SK-N-SH (cell line): ENCODE data around the gene RFTN1. TPM values are rescaled to one million over a fixed set of nuclear protein-coding genes. Genes with fewer than 3 reads are reported as not detected.

Experiments
- CTCF ChIA-PET: fragments of 300-600, 350-600 bp; formaldehyde crosslinking; extraction: SDS; loops from one replicate; lab custom pipeline; 2021; lab: Yijun Ruan, JAX
- POLR2A ChIA-PET: fragments of 350-600 bp; sonication (Branson Sonifier 250); formaldehyde crosslinking; extraction: SDS; loops from one replicate; lab custom pipeline; 2020; ENCODE audit warnings: antibody characterized with exemption, inconsistent platforms; lab: Yijun Ruan, JAX
- DNase-seq: peaks from one replicate; pipeline ENCODE4 v3.0.0; 2012
- H2AFZ ChIP-seq: fragments of 200-600 bp; sonication (generic); 2 replicates; pipeline ENCODE4 v1.8.1; 2016; ENCODE audit warnings: antibody characterized with exemption, mild to moderate bottlenecking, low read depth
- H3F3A ChIP-seq: fragments of 200-600 bp; sonication (generic); replicated peaks from 2 replicates; pipeline ENCODE3; 2016; ENCODE audit warnings: antibody characterized with exemption, mild to moderate bottlenecking; ENCODE audit not compliant: insufficient read depth
- H3K27ac ChIP-seq, 2 experiments: fragments of 200-500 bp in 1 of 2; fragments of 200-600 bp in 1 of 2; sonication (Bioruptor generic) in 1 of 2; sonication (generic), shearing (Covaris generic) in 1 of 2; 2 replicates each; pipeline versions ENCODE4 v1.5.1 to v1.6.1; 2014 to 2016; ENCODE audit warnings: low read depth in 2 of 2, inconsistent platforms in 1 of 2, low read length in 1 of 2, mild to moderate bottlenecking in 1 of 2, mixed read lengths in 1 of 2
- H3K27me3 ChIP-seq: fragments of 200-600 bp; sonication (generic), shearing (Covaris generic); 2 replicates; pipeline ENCODE4 v1.6.1; 2016; ENCODE audit warnings: mixed run types; ENCODE audit not compliant: insufficient read depth
- H3K36me3 ChIP-seq, 2 experiments: fragments of 200-500 bp in 1 of 2; fragments of 200-600 bp in 1 of 2; sonication (Bioruptor generic) in 1 of 2; sonication (generic) in 1 of 2; replicated peaks in 1 of 2; 2 replicates each; pipeline versions ENCODE3 to v1.5.1; 2014 to 2016; ENCODE audit warnings: low read length in 1 of 2, mild to moderate bottlenecking in 1 of 2; ENCODE audit not compliant: insufficient read depth in 2 of 2, control insufficient read depth in 1 of 2
- H3K4me1 ChIP-seq, 2 experiments: fragments of 200-500 bp in 1 of 2; fragments of 200-600 bp in 1 of 2; sonication (Bioruptor generic) in 1 of 2; sonication (generic), shearing (Covaris generic) in 1 of 2; 2 replicates each; pipeline versions ENCODE4 v1.5.1 to v1.6.1; 2014 to 2016; ENCODE audit warnings: low read depth in 1 of 2, low read length in 1 of 2, mixed run types in 1 of 2; ENCODE audit not compliant: insufficient read depth in 2 of 2, control insufficient read depth in 1 of 2
- H3K4me2 ChIP-seq: fragments of 200-600 bp; sonication (generic), shearing (Covaris generic); 2 replicates; pipeline ENCODE4 v1.6.1; 2017; ENCODE audit warnings: mixed run types
- H3K4me3 ChIP-seq, 2 experiments: fragments of 200-500 bp in 1 of 2; fragments of 200-600 bp in 1 of 2; sonication (Bioruptor generic) in 1 of 2; sonication (generic), shearing (Covaris generic) in 1 of 2; 2 replicates each; pipeline versions ENCODE4 v1.5.1 to v1.8.1; 2014 to 2016; ENCODE audit warnings: low read depth in 2 of 2, inconsistent platforms in 1 of 2, low read length in 1 of 2, mild to moderate bottlenecking in 1 of 2, mixed read lengths in 1 of 2, moderate library complexity in 1 of 2
- H3K79me2 ChIP-seq: fragments of 200-600 bp; sonication (generic); 2 replicates; pipeline ENCODE4 v1.8.1; 2017; ENCODE audit warnings: mild to moderate bottlenecking; ENCODE audit not compliant: insufficient read depth
- H3K9ac ChIP-seq: fragments of 200-600 bp; sonication (generic); 2 replicates; pipeline ENCODE4 v1.6.1; 2017; ENCODE audit warnings: mixed run types
- H3K9me2 ChIP-seq: fragments of 200-600 bp; sonication (generic); 2 replicates; pipeline ENCODE4 v1.6.1; 2017; ENCODE audit warnings: mixed run types
- H3K9me3 ChIP-seq: fragments of 200-600 bp; sonication (generic); 2 replicates; pipeline ENCODE4 v1.6.1; 2017; ENCODE audit warnings: mixed run types, mild to moderate bottlenecking, moderate library complexity
- H4K20me1 ChIP-seq: fragments of 200-600 bp; sonication (generic); 2 replicates; pipeline ENCODE4 v1.6.1; 2017; ENCODE audit warnings: mild to moderate bottlenecking, mixed run types; ENCODE audit not compliant: insufficient read depth
- ELF1 ChIP-seq: IDR thresholded peaks from 2 replicates; pipeline ENCODE4 v1.4.0; 2012
- EZH2phosphoT487 ChIP-seq: fragments of 200-600 bp; sonication (generic); IDR thresholded peaks from 2 replicates; pipeline ENCODE4 v1.6.1; 2017; ENCODE audit warnings: low read depth, mixed run types, mild to moderate bottlenecking, antibody characterized with exemption, moderate library complexity, borderline replicate concordance
- FOXJ3 ChIP-seq: sonication (generic); formaldehyde crosslinking; IDR thresholded peaks from 2 replicates; pipeline ENCODE4 v1.5.1; 2020; ENCODE audit warnings: mild to moderate bottlenecking, missing genetic modification reagents
- GABPA ChIP-seq: IDR thresholded peaks from 2 replicates; pipeline ENCODE4 v1.4.0; 2012; ENCODE audit warnings: low read depth, mild to moderate bottlenecking
- GATA2 ChIP-seq: sonication (generic); formaldehyde crosslinking; IDR thresholded peaks from 2 replicates; pipeline ENCODE4 v1.5.0; 2020; ENCODE audit warnings: mild to moderate bottlenecking, missing genetic modification reagents
- IRF3 ChIP-seq: fragments of 150-350 bp; IDR thresholded peaks from 2 replicates; pipeline ENCODE4 v1.6.1; 2016; ENCODE audit warnings: mild to moderate bottlenecking, low read depth, low read length
- JUND ChIP-seq: IDR thresholded peaks from 2 replicates; pipeline ENCODE4 v1.4.0; 2012
- MXI1 ChIP-seq: IDR thresholded peaks from 2 replicates; pipeline ENCODE4 v1.6.1; 2012; ENCODE audit warnings: mild to moderate bottlenecking, low read depth, low read length, improper control_type of control experiment
- NFIC ChIP-seq: IDR thresholded peaks from 2 replicates; pipeline ENCODE4 v1.4.0; 2012; ENCODE audit warnings: borderline replicate concordance
- NRF1 ChIP-seq: IDR thresholded peaks from 2 replicates; pipeline ENCODE4 v1.6.1; 2012; ENCODE audit warnings: low read depth, mild to moderate bottlenecking, low read length
- PBX3 ChIP-seq: IDR thresholded peaks from 2 replicates; pipeline ENCODE4; 2012
- POLR2AphosphoS5 ChIP-seq: IDR thresholded peaks from 2 replicates; pipeline ENCODE4 v1.6.1; 2012; ENCODE audit warnings: low read depth, low read length
- REST ChIP-seq: IDR thresholded peaks from 2 replicates; pipeline ENCODE4 v1.6.1; 2012; ENCODE audit warnings: mild to moderate bottlenecking, low read depth, low read length, moderate library complexity
- RFX5 ChIP-seq: IDR thresholded peaks from 2 replicates; pipeline ENCODE4 v1.6.1; 2012; ENCODE audit warnings: mild to moderate bottlenecking, improper control_type of control experiment, low read length
- RXRA ChIP-seq: IDR thresholded peaks from 2 replicates; pipeline ENCODE4 v1.4.0; 2012; ENCODE audit warnings: low read depth, mild to moderate bottlenecking, borderline replicate concordance
- SIN3A ChIP-seq: IDR thresholded peaks from 2 replicates; pipeline ENCODE4 v1.6.1; 2012; ENCODE audit warnings: low read depth, mild to moderate bottlenecking, low read length, moderate library complexity, borderline replicate concordance
- SMC3 ChIP-seq: IDR thresholded peaks from 2 replicates; pipeline ENCODE4 v1.6.1; 2012; ENCODE audit warnings: low read depth, low read length, improper control_type of control experiment
- TEAD4 ChIP-seq: IDR thresholded peaks from 2 replicates; pipeline ENCODE4 v1.4.0; 2012; ENCODE audit warnings: mild to moderate bottlenecking, borderline replicate concordance; ENCODE audit not compliant: insufficient read depth
- USF1 ChIP-seq: IDR thresholded peaks from 2 replicates; pipeline ENCODE4 v1.4.0; 2012; ENCODE audit warnings: low read depth, borderline replicate concordance
- USF2 ChIP-seq: fragments of 150-350 bp; IDR thresholded peaks from 2 replicates; pipeline ENCODE4 v1.6.1; 2017; ENCODE audit warnings: antibody characterized with exemption, low read length, low read depth, borderline replicate concordance
- WGBS: methylation state at CpG from one replicate; pipeline ENCODE4 v1.1.6; 2017; ENCODE audit warnings: low lambda C conversion rate; 5-methylcytosine and 5-hydroxymethylcytosine counted together
- polyA plus RNA-seq, 3 experiments: library from polyadenylated mRNA; depleted of rRNA; stranded (reverse); fragments of >200 nt; gene quantifications; 2 replicates each; pipeline ENCODE4 v1.2.3, GENCODE V29; 2012

The RFTN1 gene
- polyA plus RNA-seq, 1 of the 3 experiments (the other 2 are of a cell fraction): 21.2 TPM

GRCh38 chr3:16307832-16308531, 205.5 kb downstream of the RFTN1 start:
- Histone ChIP-seq H3K9me3 (no peaks in the 10 kb centered on the region), H4K20me1 (no peaks in the 10 kb centered on the region), H3K79me2 (no peaks in the 10 kb centered on the region), H2AFZ (no peak overlapping the region), H3K9me2 (no peaks in the 10 kb centered on the region), H3K4me3 (no peak overlapping the region), H3K36me3 (peaks cover 13 to 38% of the 10 kb centered on the region in 2 experiments), H3F3A (peaks cover 12% of the 10 kb centered on the region), H3K4me1 (peaks cover 0 to 17% of the 10 kb centered on the region in 2 experiments; a peak in 1 of 4 replicates), H3K27ac (no peak overlapping the region), H3K4me2 (no peak overlapping the region), H3K9ac (no peak overlapping the region), H3K27me3 (no peaks in the 10 kb centered on the region)
- POLR2A ChIA-PET: no interaction called here
- CTCF ChIA-PET: interaction anchor here (1.3 to 5.8 kb wide), 2 partner anchors 11 to 17 kb away, joined by 7 to 33 read pairs; no protein-coding TSS in a partner anchor
- WGBS: 90% methylated on average over 5 of the region's 5 CpGs
- no peak for DNase-seq
- TF ChIP-seq NRF1 (no peak), ELF1 (no peak), PBX3 (no peak), SMC3 (no peak), NFIC (no peak), RXRA (no peak), GATA2 (CRISPR knock-in tag) (no peak), SIN3A (no peak)

GRCh38 chr3:16305111-16305541, 208.4 kb downstream of the RFTN1 start:
- H4K20me1 ChIP-seq: no peaks in the 10 kb centered on the region
- no peaks in the 10 kb centered on the region for H3K9me3 ChIP-seq
- no peaks in the 10 kb centered on the region for H3K79me2 ChIP-seq
- H3K4me2 ChIP-seq: no peak overlapping the region
- H3K27me3 ChIP-seq: no peaks in the 10 kb centered on the region
- H3K4me3 ChIP-seq: no peak overlapping the region
- no peak overlapping the region for H3K9ac ChIP-seq
- H3K27ac ChIP-seq: peak overlapping the region in 1 of 2 experiments; percentile 28; a peak in 1 of 4 replicates
- peaks cover 15 to 48% of the 10 kb centered on the region in 2 experiments for H3K36me3 ChIP-seq
- no peak for DNase-seq
- no CpG with 5 or more reads among the region's 7 CpGs for WGBS
- no peak overlapping the region for H2AFZ ChIP-seq
- H3K4me1 ChIP-seq: peaks cover 0 to 9% of the 10 kb centered on the region in 2 experiments; a peak in 1 of 4 replicates
- ChIA-PET CTCF (interaction anchor here (1.6 to 5.8 kb wide), 3 partner anchors 14 to 245 kb away, joined by 5 to 33 read pairs (median 6); no protein-coding TSS in a partner anchor), POLR2A (no interaction called here)
- H3F3A ChIP-seq: peaks cover 6% of the 10 kb centered on the region
- H3K9me2 ChIP-seq: no peaks in the 10 kb centered on the region
- TF ChIP-seq FOXJ3: no peak
- TF ChIP-seq TEAD4: no peak
- TF ChIP-seq REST: no peak
- no peak for TF ChIP-seq USF2
- no peak for TF ChIP-seq JUND
- no peak for TF ChIP-seq POLR2AphosphoS5
- no peak for TF ChIP-seq MXI1
- no peak for TF ChIP-seq SMC3
- no peak for TF ChIP-seq RFX5
- no peak for TF ChIP-seq USF1
- no peak for TF ChIP-seq GABPA
- no peak for TF ChIP-seq EZH2phosphoT487
- TF ChIP-seq IRF3: no peak
